GDM1 (cell line): Measurements from ENCODE around the gene RFK.
"Not testable (repeated sequence)": the region's sequence is repeated elsewhere in the genome, so short reads cannot be mapped to it uniquely, and the experiment has no call there.

Source experiments
- DNase-seq: peaks from one replicate; lab custom pipeline; 2025; lab: John Stamatoyannopoulos, UW

The RFK gene

DNA sequence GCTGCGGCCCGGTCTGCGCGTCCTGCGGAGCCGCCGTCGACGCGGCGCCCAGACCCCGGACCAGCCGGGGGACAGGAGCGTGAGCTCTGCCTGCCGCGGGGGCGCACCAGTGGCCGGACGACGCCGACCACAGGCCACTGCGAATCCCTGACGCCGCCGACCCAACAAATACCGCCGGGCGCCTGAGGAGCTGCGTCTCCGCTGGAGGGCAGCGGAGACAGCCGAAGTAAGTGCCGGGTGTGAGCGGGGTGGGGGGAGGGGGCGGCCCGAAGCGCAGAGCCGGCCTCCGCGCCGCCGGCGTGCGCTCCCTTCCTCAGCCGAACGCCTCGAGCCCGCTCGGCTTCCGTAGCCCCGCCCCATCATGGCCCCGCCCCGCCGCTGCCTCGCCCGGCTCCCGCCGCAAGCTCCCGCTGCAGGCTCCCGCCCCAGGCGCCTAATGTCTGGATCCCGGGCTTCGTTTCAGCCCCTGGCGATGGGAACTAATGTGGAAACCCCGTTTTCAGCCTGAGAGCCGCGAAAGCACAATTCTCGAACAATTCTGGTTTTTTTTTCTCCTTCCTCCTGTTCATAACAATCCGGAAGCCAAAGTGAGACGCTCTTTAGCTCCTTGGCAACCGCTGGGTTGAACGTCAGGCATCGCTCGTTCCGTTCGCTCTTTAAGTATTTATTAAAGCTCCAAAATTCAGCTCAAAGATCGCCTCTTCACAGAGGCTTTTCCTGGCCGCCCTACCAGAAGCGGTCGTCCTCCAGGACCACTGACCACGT, at the start of gene RFK:
Gene RFK, minus strand, starts transcription at position 232 of the 765 bp plus-strand sequence. CDS start 255 bp downstream, outside the sequence.
- peak; percentile 90 for DNase-seq

DNA sequence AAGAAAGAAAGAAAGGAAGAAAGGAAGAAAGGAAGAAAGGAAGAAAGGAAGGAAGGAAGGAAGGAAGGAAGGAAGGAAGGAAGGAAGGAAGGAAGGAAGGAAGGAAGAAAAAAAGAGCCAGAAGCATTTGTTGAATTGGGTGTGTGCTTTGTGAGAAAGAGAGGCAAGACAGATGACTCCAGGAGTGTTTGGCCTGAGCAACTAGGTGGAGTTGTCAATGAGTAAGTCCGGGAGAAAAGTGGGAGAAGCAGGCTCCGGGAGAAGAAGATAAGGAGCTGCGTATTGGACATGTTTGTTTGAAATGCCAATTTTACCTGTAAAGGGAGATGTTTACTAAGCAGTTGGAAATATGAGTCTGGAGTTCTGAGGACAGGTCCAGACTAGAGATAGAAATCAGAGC, 49.7 kb upstream of the RFK start:
- DNase-seq = no peak

DNA sequence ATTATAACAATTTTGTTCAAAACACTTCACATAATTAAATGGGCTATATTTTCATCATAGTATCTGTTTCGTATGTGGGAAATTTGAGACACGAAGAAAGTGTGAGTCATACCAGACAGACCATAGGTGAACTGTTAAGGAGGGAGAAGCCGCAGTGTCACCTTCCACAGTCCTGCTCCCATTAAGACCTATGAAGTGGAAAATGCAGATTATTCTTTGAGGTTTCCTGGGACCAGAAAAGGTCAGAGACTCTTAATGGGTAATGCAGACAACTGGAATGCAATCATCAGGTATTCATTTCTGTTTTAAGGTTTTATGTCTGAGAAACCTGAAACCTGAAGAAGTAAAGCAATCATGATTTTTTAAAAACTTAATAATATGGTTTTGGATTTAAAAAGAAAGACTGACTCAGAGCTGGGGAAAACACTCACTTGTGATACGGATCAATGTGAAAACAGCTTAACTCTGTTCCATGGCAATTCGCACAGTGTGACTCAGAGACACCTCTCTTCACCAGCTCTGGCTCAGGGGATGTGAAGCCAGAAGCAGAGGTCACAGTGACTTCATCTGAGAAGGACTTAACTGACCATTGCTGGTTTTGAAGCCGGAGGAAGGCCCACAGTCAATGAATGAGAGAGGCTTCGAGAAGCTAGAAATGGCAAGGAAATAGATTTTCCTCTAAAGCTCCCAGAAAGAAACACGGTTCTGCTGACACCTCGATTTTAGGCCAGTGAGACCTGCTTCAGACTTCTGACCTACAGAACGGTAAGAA, 47.5 kb upstream of the RFK start:
- no peak for DNase-seq

DNA sequence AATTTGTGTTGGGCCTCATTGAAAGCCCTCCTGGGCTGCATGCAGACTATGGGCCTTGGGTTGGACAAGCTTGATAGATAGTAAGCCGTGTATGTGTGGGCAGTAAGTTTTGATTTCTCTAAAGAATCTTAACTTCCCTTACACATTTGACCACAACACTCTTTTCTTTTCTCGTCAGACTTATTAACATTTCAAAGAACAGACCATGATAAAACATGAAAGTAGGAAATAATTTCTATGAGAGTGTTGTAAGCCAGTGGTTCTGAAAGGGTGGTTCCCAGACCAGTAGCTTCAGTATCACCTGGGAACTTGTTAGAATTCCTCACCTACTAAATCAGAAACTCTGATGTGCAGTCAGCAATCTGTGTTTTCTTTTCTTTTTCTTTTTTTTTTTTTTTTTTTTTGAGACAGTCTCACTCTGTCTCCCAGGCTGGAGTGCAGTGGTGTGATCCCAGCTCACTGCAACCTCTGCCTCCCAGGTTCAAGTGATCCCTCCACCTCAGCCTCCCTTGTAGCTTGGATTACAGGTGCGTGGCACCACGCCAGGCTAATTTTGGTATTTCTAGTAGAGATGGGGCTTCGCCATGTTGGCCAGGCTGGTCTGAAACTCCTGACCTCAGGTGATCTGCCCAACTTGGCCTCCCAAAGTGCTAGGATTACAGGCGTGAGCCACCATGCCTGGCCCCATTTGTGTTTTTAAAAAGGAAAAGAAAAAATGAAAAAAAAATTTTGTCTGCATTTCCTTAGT, 44.8 kb upstream of the RFK start:
- no peak for DNase-seq

DNA sequence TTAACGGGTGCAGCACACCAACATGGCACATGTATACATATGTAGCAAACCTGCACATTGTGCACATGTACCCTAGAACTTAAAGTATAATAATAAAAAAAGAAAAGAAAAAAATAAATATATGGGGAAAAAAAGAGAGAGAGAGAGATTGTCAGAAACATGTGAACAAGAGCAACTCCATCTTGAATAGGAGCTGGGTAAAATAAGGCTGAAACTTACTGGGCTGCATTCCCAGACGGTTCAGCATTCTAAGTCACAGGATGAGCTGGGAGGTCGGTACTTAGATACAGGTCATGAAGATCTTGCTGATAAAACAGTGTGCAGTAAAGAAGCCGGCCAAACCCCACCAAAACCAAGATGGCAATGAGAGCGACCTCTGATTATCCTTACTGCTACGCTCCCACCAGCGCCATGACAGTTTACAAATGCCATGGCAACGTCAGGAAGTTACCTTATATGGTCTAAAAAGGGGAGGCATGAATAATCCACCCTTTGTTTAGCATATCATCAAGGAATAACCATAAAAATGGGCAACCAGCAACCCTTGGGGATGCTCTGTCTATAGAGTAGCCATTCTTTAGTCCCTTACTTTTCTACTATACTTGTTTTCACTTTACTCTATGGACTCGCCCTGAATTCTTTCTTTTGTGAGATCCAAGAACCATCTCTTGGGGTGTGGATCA, 42.9 kb upstream of the RFK start:
- DNase-seq = not testable (repeated sequence)

DNA sequence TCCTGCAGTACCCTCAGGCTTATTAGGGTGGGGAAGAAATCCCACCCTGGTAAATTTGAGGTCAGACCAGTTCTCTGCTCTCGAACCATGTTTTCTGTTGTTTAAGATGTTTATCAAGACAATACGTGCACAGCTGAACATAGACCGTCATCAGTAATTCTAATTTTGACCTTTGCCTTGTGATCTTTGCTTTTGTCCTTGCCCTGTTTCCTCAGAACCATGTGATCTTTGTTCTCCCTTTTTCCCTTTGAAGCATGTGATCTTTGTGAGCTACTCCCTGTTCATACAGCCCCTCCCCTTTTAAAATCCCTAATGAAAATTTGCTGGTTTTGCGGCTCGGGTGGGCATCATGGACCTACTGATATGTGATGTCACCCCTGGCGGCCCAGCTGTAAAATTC, 40.7 kb upstream of the RFK start:
- not testable (repeated sequence) for DNase-seq

DNA sequence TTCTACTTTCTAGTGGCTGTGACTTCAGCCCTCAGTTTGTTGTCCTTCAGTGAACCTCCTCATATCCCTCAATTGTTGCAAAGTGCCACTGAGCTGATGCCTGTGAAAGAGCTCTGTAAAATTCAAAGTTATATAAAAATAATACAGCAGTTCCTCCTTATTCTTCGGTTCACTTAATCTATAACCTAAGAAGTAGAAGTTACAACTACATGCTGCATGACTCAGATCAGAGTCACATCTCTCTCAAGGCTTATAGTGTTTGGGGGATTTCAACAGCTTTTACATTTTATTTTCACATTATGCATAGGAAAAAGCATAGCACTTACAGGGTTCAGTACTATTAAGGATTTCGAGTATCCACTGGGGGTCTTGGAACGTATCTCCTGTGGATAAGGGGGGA, 39.6 kb upstream of the RFK start:
- no peak for DNase-seq

DNA sequence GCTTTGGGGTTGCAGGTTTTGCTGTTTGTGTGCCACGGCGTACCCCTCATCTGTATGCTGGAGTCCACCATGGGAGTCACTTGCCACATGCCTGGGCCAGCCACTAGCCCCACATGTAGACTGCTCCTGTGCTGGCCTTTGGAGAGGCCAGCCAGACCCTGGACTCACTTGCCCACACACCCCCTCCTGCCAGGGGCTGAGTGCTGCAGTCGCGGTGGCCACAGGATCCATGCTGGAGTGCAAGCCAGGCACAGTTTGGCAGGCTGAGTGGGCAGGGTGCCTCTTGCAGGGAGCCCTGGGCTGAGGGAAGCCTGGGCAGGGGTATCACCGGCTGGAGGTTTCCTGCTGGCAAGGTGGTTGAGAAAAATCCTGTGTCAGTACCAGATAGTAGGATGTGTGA, 39.2 kb upstream of the RFK start:
- DNase-seq = no peak

DNA sequence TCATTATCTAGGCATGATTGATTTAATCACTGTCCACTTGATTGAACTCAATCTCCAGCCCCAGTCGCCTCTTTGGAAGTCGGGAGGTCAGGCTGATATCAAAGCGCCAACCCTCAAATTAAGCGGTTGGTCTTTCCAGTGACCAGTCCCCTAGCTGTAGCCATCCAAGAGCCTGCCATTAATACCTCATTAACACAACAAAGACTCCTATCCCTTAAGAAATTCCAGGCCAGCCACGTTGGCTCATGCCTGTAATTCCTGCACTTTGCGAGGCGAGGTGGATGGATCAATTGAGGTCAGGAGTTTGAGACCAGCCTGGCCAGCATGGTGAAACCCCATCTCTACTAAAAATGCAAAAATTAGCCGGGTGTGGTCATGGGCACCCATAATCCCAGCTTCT, 37.4 kb upstream of the RFK start:
- no peak for DNase-seq

DNA sequence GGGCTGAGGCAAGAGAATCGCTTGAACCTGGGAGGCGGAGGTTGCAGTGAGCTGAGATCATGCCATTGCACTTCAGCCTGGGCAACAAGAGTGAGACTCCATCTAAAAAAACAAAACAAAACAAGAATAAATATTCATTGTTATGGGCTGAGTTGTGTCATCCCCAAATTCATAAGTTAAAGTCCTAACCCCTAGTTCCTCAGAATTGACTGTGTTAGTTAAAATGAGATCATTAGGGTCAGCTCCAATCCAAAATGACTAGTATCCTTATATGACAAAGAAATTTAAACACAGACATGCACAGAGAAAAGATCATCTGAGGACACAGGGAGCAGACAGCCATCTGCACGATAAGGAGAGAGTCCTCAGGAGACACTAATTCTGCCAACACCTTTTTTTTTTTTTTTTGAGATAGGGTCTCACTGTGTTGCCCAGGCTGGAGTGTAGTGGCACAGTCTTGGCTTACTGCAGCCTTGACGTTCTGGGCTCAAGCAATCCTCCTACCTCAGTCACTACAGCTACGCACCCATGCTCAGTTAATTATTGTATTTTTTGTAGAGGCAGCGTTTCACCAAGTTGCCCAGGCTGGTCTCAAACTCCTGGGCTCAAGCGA, 32.7 kb upstream of the RFK start:
- DNase-seq = no peak

DNA sequence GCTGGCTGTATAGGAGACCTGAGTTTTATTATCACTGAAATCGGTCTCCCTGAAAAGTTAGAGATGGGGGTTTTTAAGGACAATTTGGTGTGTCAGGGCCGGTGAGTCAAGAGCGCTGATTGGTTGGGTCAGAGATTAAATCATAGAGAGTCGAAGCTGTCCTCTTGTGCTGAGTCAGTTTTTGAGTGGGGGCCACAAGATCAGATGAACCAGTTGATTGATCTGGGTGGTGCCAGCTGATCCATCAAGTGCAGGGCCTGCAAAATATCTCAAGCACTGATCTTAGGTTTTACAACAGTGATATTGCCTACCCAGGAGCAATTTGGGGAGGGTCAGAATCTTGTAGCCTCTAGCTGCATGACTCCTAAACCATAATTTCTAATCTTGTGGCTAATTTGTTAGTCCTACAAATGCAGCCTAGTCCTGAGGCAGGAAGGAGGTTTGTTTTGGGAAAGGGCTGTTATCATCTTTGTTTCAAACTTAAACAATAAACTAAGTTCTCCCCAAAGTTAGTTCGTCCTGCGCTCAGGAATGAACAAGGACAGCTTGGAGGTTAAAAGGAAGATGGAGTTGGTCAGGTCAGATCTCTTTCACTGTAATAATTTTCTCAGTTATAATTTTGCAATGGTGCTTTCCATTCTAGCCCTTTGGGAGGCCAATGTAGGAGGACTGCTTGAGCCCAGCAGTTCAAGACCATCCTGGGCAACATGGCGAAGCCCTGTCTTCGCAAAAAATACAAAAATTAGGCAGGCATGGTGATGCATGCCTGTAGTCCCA, 31.6 kb upstream of the RFK start:
- DNase-seq = no peak

DNA sequence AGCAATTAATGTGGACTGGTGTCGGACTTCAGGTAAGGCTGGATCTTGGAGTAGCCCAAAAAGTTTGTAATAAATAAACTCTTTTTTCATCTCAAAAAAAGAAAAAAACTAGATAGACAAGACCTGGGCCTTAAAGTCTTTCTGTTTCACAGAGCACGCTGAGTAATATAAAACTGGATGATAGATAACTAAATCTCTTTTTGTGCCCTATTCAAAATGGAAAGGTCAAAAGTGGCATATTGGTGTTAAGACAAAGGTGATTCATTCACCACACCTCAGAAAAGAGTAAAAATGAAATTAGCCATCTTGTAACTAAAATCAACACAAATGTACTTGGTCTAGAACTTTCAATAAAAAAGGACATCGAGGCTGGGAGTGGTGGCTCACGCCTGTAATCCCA, 30.3 kb upstream of the RFK start:
- DNase-seq = no peak

DNA sequence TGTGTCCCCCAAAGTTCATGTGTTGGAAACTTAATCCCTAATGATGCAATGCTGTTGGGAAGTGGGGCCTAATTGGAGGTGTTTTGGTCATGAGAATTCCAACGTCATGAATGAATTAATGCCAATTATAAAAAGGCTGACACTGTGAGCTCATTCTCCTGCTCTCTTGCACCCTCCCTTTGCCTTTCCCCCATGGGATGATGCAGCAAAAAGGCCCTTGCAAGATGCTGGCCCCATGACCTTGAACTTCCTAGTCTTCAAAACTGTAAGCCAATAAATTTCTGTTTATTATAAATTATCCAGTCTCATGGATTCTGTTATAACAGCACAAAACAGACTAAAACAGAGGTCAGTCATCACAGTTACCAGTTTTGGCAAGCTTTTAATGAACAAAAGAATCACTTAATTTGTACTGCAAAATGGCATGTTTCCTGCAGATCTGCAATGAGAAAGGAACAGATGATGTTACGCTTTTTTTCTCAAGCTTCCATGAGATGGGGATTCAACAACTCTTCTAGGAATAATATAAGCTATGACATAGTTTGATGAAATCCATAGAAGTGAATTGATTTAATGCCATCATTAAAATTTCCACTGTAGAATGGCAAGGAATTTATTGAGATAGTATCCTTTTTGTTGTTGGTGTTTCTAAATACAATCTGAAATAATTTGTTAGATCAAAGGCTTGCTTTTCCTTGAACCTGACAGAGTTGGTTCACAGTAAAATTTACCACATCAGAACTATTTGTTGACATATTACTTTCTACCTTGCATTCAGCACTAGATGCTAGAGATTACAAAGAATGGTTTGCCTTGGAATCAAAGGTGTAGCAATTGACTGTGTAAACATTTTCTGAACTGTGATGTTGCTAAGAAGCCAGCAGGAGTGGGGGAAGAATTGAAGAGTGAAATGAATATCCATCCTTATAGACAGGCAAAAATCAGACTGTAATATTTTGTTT, 29.3 kb upstream of the RFK start:
- no peak for DNase-seq

DNA sequence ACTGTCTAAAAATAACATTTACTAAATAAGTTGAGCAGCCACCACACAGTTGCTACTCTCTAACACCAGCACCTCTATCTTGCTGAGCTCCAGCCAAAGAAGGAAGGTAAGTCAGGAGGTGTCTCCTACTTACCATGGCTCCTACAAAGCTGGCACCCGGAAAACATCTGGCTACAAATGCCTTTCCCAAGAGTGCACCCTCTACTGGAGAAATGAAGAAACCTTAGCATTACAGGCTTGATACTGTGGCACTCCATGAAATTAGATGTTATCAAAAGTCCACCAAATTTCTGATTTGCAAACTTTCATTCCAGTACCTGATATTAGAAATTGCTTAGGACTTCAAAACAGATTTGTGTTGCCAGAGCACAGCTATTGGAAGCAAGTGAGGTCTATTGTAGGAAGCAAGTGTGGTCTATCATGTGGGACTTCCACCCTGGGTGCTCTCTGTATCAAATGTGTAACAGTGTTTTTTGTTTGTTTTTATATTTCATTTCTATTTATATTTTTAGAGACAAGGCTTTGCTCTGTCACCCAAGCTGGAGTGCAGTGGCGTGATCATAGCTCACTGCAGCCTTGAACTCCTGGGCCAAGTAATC, 25.7 kb upstream of the RFK start:
- no peak for DNase-seq

DNA sequence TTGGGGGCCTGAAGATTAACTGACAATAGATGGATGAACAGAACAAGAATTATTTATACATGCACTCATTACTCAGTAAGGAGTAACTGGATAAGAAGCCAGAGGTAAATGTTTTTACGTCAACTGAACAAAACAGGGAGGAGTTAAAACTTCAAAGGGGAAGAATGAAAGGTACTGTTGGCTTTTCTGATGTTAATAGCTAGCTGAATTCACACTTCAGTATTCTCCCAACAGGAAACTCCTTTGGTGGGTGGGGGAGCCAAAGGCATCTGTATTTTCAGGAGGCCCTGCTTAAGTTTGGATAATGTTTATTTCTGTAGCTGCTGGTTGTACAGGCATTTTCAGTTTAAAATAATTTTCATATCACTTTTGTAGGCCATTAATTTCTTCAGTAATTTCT, 23.2 kb upstream of the RFK start:
- DNase-seq = no peak

DNA sequence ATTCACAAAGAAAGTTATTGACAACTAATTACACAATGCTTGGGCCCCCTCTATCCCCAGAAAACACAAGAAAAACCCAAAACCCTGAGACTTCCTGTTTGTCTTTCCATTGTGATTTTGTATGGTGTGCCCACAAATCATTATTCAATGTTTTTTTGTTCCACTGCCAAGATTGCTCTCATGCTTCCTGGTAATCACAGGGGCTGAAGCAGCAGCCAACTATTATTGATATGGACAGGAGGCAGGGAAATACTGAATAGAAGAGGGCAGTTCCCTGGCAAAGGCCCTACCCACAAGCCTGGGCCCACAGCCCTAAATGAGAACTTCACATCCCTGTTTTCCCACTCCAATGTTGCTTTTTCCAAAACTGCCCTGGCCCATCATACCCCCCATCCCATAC, 21.5 kb upstream of the RFK start:
- no peak for DNase-seq

DNA sequence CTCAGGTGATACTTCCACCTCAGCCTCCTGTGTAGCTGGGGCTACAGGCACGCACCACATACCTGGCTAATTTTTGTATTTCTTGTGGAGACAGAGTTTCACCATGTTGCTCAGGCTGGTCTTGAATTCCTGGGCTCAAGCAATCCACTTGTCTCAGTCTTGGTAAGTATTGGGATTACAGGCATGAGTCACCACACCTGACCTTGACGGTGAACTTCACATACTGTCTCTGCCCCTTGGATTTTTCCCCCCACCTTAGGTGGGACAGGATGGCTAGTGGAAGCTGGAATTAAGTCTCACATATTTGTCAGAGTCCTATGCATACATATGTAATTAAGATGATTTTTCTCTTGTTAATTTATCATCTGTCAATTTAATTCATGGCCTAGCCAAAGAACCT, 20.9 kb upstream of the RFK start:
- DNase-seq = no peak

DNA sequence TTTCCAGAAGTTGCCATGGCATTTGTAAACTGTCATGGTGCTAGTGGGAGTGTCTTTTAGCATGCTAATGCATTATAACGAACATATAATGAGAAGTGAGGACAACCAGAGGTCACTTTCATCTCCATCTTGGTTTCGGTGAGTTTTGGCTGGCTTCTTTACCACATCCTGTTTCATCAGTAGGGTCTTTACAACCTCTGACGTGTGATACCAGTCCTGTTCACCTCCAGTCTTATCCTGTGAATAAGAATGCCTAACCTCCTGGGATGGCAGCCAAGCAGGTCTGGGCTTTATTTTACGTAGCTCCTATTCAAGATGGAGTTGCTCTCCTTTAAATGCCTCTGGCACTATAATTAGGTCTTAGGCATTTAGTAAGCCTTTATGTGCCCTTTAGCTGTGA, 20.4 kb upstream of the RFK start:
- no peak for DNase-seq

DNA sequence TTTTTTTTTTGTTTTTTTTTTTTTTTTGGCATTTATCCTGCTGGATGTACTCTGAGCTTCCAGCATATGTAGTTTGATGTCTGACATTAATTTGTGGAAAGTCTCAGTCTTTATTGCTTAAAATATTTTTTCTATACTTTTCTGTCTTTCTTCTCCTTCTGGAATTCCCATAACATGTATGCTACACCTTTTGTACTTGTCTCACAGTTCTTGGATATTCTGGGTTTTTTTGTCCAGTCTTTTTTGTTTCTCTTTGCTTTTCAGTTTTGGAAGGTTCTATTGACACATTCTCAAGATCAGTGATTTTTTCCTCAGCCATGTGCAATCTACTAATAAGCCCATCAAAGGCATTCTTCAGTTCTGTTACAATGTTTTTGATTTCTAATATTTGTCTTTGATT, 19.4 kb upstream of the RFK start:
- DNase-seq = no peak
